GM23338 (cell line): ENCODE measurements around the gene SDHB. TPM values are rescaled to one million over a fixed set of nuclear protein-coding genes. Genes with fewer than 3 reads are reported as not detected.

Experiments used
- ATAC-seq: fragments of 200-7000 bp; cut with Tn5 transposase; 3 replicates; pipeline ENCODE4 v1.9.1; 2020
- DNase-seq: peaks from one replicate; pipeline ENCODE4 v3.0.0-alpha.2; 2015; ENCODE audit warnings: low spot score
- H2AFZ ChIP-seq: fragments of 200-600 bp; sonication (generic); 2 replicates; pipeline ENCODE4 v1.8.0; 2016; ENCODE audit warnings: antibody characterized with exemption, mild to moderate bottlenecking, moderate library complexity
- H3F3A ChIP-seq: fragments of 200-600 bp; sonication (generic); replicated peaks from 2 replicates; pipeline ENCODE4 v1.8.0; 2017; ENCODE audit warnings: antibody characterized with exemption, mixed run types, low read depth
- H3K27ac ChIP-seq: fragments of 200-600 bp; sonication (generic); 2 replicates; pipeline ENCODE4 v1.6.1; 2016; ENCODE audit warnings: low read depth
- H3K27me3 ChIP-seq: fragments of 200-600 bp; sonication (generic); 2 replicates; pipeline ENCODE4 v1.8.0; 2016; ENCODE audit warnings: mild to moderate bottlenecking, mixed run types, moderate library complexity; ENCODE audit not compliant: insufficient read depth
- H3K36me3 ChIP-seq: fragments of 200-600 bp; sonication (generic); 2 replicates; pipeline ENCODE4 v1.8.0; 2016; ENCODE audit warnings: mild to moderate bottlenecking; ENCODE audit not compliant: insufficient read depth
- H3K4me1 ChIP-seq: fragments of 200-600 bp; sonication (generic); 2 replicates; pipeline ENCODE4 v1.8.0; 2016; ENCODE audit warnings: mild to moderate bottlenecking, moderate library complexity; ENCODE audit not compliant: insufficient read depth
- H3K4me2 ChIP-seq: fragments of 200-600 bp; sonication (generic); 2 replicates; pipeline ENCODE4 v1.7.1; 2017; ENCODE audit warnings: mixed run types
- H3K4me3 ChIP-seq: fragments of 200-600 bp; sonication (generic); 2 replicates; pipeline ENCODE4 v1.6.1; 2016; ENCODE audit warnings: mixed run types
- H3K79me2 ChIP-seq: fragments of 200-600 bp; sonication (generic); replicated peaks from 2 replicates; pipeline ENCODE4 v1.8.0; 2017; ENCODE audit warnings: mild to moderate bottlenecking; ENCODE audit not compliant: insufficient read depth
- H3K9me2 ChIP-seq: fragments of 200-600 bp; sonication (generic); 2 replicates; pipeline ENCODE4 v1.8.0; 2017; ENCODE audit not compliant: insufficient read depth
- H4K20me1 ChIP-seq: fragments of 200-600 bp; sonication (generic); replicated peaks from 2 replicates; pipeline ENCODE4 v1.8.0; 2017; ENCODE audit warnings: mild to moderate bottlenecking; ENCODE audit not compliant: insufficient read depth
- H3K27ac Mint-ChIP-seq: 2 replicates; pipeline ENCODE4 v1.8.0; 2020; ENCODE audit warnings: inconsistent platforms, mild to moderate bottlenecking, moderate library complexity, mixed read lengths
- H3K27me3 Mint-ChIP-seq: 3 replicates; pipeline ENCODE4 v1.8.0; 2022; ENCODE audit warnings: low read depth, mild to moderate bottlenecking, moderate library complexity, mixed read lengths, inconsistent platforms; ENCODE audit not compliant: insufficient read depth, poor library complexity
- H3K36me3 Mint-ChIP-seq: 3 replicates; pipeline ENCODE4 v1.8.0; 2021; ENCODE audit warnings: low read depth, mild to moderate bottlenecking, inconsistent platforms, moderate library complexity, mixed read lengths
- H3K4me1 Mint-ChIP-seq: 3 replicates; pipeline ENCODE4 v1.8.0; 2020; ENCODE audit warnings: mild to moderate bottlenecking, inconsistent platforms, mixed read lengths
- H3K4me3 Mint-ChIP-seq: 3 replicates; pipeline ENCODE4 v1.8.0; 2021; ENCODE audit warnings: moderate library complexity, mild to moderate bottlenecking, inconsistent platforms, mixed read lengths
- H3K9me3 Mint-ChIP-seq: 3 replicates; pipeline ENCODE4 v1.8.0; 2020; ENCODE audit warnings: moderate library complexity, mild to moderate bottlenecking, inconsistent platforms, mixed read lengths
- EZH2 ChIP-seq: fragments of 200-600 bp; sonication (generic); IDR thresholded peaks from one replicate; pipeline ENCODE4 v1.8.0; 2017; ENCODE audit warnings: antibody characterized with exemption, mild to moderate bottlenecking, low read depth; ENCODE audit not compliant: unreplicated experiment
- EZH2phosphoT487 ChIP-seq: fragments of 200-600 bp; sonication (generic); IDR thresholded peaks from one replicate; pipeline ENCODE4 v1.8.1; 2018; ENCODE audit warnings: antibody characterized with exemption; ENCODE audit not compliant: unreplicated experiment
- JUNB ChIP-seq: IDR thresholded peaks from one replicate; pipeline ENCODE4 v1.6.1; 2016; ENCODE audit warnings: antibody characterized with exemption; ENCODE audit not compliant: unreplicated experiment
- NANOG ChIP-seq: IDR thresholded peaks from 2 replicates; pipeline ENCODE4 v1.6.1; 2016; ENCODE audit warnings: antibody characterized with exemption, borderline replicate concordance
- POLR2AphosphoS5 ChIP-seq: IDR thresholded peaks from 2 replicates; pipeline ENCODE4 v1.6.1; 2016; ENCODE audit warnings: antibody characterized with exemption, low read depth
- STAT1 ChIP-seq: IDR thresholded peaks from one replicate; pipeline ENCODE4 v1.6.1; 2016; ENCODE audit warnings: antibody characterized with exemption; ENCODE audit not compliant: unreplicated experiment
- ZNF114 ChIP-seq: fragments of 250-450 bp; sonication (Bioruptor Pico); IDR thresholded peaks from 2 replicates; pipeline ENCODE4 v1.5.0; 2020; ENCODE audit warnings: mild to moderate bottlenecking, moderate library complexity
- ZNF331 ChIP-seq: fragments of 250-450 bp; sonication (Bioruptor Pico); IDR thresholded peaks from 2 replicates; pipeline ENCODE4 v1.5.0; 2020; ENCODE audit warnings: low read depth, mild to moderate bottlenecking, moderate library complexity
- polyA plus RNA-seq: library from polyadenylated mRNA; unstranded; fragments of >200 nt; fragmentation: Nextera tagmentation; extraction: Ambion mirVana; gene quantifications from 2 replicates; pipeline ENCODE4 v1.2.1, GENCODE V29; 2016
- total RNA-seq: library from RNA; depleted of rRNA; stranded (reverse); fragments of >200 nt; shearing (Covaris generic); gene quantifications from 2 replicates; pipeline ENCODE4 v1.2.3, GENCODE V29; 2014
- TF ChIP-seq, protein P1 (sequence below): IDR thresholded peaks from one replicate; pipeline ENCODE4 v1.6.1; 2018; ENCODE audit warnings: antibody characterized with exemption; ENCODE audit not compliant: unreplicated experiment
- TF ChIP-seq, protein P2 (sequence below): fragments of 250-450 bp; sonication (Bioruptor Pico); IDR thresholded peaks from 2 replicates; pipeline ENCODE4 v1.5.0; 2020; ENCODE audit warnings: mild to moderate bottlenecking, moderate library complexity

The SDHB gene
- total and polyA plus RNA-seq, 2 experiments from 2014 or later, result 72.8 to 112 TPM

DNA sequence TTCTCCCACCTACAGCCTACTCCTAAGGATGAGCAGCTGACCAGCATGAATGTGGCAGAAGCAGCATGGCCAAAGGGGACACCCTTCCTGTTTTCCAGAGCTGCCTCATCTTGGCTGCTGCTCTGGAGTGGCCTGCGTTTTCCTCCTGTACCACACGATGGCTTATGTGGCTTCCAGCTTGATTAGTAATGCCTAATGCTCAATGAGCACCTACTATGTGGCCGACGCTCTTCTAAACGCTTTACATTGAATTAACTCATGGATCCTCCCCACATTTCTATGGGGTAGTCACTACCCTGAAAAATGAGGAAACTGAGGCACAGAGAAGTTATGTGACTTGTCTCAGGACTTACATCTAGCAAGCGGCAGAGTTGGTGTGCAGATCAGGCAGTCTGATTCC lies 18.0 kb upstream of the SDHB start:
- no peaks in the 10 kb centered on the region for H3K27me3 ChIP-seq
- H3K4me1 Mint-ChIP-seq, result peaks cover under 1% of the 10 kb centered on the region; the same call in 1 of the 3 replicates
- no peak overlapping the region for H3K27ac Mint-ChIP-seq
- no peaks in the 10 kb centered on the region for H3F3A ChIP-seq
- H4K20me1 ChIP-seq, result no peaks in the 10 kb centered on the region
- DNase-seq (no peak), ATAC-seq (no peak)
- H3K4me3 ChIP-seq, result no peak overlapping the region
- TF ChIP-seq, protein P1, sequence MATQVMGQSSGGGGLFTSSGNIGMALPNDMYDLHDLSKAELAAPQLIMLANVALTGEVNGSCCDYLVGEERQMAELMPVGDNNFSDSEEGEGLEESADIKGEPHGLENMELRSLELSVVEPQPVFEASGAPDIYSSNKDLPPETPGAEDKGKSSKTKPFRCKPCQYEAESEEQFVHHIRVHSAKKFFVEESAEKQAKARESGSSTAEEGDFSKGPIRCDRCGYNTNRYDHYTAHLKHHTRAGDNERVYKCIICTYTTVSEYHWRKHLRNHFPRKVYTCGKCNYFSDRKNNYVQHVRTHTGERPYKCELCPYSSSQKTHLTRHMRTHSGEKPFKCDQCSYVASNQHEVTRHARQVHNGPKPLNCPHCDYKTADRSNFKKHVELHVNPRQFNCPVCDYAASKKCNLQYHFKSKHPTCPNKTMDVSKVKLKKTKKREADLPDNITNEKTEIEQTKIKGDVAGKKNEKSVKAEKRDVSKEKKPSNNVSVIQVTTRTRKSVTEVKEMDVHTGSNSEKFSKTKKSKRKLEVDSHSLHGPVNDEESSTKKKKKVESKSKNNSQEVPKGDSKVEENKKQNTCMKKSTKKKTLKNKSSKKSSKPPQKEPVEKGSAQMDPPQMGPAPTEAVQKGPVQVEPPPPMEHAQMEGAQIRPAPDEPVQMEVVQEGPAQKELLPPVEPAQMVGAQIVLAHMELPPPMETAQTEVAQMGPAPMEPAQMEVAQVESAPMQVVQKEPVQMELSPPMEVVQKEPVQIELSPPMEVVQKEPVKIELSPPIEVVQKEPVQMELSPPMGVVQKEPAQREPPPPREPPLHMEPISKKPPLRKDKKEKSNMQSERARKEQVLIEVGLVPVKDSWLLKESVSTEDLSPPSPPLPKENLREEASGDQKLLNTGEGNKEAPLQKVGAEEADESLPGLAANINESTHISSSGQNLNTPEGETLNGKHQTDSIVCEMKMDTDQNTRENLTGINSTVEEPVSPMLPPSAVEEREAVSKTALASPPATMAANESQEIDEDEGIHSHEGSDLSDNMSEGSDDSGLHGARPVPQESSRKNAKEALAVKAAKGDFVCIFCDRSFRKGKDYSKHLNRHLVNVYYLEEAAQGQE, result no peak
- TF ChIP-seq JUNB (no peak), ZNF114 (no peak), ZNF331 (CRISPR knock-in tag) (no peak), EZH2phosphoT487 (no peak), POLR2AphosphoS5 (no peak), STAT1 (no peak), NANOG (no peak), EZH2 (no peak)
- TF ChIP-seq, protein P2, sequence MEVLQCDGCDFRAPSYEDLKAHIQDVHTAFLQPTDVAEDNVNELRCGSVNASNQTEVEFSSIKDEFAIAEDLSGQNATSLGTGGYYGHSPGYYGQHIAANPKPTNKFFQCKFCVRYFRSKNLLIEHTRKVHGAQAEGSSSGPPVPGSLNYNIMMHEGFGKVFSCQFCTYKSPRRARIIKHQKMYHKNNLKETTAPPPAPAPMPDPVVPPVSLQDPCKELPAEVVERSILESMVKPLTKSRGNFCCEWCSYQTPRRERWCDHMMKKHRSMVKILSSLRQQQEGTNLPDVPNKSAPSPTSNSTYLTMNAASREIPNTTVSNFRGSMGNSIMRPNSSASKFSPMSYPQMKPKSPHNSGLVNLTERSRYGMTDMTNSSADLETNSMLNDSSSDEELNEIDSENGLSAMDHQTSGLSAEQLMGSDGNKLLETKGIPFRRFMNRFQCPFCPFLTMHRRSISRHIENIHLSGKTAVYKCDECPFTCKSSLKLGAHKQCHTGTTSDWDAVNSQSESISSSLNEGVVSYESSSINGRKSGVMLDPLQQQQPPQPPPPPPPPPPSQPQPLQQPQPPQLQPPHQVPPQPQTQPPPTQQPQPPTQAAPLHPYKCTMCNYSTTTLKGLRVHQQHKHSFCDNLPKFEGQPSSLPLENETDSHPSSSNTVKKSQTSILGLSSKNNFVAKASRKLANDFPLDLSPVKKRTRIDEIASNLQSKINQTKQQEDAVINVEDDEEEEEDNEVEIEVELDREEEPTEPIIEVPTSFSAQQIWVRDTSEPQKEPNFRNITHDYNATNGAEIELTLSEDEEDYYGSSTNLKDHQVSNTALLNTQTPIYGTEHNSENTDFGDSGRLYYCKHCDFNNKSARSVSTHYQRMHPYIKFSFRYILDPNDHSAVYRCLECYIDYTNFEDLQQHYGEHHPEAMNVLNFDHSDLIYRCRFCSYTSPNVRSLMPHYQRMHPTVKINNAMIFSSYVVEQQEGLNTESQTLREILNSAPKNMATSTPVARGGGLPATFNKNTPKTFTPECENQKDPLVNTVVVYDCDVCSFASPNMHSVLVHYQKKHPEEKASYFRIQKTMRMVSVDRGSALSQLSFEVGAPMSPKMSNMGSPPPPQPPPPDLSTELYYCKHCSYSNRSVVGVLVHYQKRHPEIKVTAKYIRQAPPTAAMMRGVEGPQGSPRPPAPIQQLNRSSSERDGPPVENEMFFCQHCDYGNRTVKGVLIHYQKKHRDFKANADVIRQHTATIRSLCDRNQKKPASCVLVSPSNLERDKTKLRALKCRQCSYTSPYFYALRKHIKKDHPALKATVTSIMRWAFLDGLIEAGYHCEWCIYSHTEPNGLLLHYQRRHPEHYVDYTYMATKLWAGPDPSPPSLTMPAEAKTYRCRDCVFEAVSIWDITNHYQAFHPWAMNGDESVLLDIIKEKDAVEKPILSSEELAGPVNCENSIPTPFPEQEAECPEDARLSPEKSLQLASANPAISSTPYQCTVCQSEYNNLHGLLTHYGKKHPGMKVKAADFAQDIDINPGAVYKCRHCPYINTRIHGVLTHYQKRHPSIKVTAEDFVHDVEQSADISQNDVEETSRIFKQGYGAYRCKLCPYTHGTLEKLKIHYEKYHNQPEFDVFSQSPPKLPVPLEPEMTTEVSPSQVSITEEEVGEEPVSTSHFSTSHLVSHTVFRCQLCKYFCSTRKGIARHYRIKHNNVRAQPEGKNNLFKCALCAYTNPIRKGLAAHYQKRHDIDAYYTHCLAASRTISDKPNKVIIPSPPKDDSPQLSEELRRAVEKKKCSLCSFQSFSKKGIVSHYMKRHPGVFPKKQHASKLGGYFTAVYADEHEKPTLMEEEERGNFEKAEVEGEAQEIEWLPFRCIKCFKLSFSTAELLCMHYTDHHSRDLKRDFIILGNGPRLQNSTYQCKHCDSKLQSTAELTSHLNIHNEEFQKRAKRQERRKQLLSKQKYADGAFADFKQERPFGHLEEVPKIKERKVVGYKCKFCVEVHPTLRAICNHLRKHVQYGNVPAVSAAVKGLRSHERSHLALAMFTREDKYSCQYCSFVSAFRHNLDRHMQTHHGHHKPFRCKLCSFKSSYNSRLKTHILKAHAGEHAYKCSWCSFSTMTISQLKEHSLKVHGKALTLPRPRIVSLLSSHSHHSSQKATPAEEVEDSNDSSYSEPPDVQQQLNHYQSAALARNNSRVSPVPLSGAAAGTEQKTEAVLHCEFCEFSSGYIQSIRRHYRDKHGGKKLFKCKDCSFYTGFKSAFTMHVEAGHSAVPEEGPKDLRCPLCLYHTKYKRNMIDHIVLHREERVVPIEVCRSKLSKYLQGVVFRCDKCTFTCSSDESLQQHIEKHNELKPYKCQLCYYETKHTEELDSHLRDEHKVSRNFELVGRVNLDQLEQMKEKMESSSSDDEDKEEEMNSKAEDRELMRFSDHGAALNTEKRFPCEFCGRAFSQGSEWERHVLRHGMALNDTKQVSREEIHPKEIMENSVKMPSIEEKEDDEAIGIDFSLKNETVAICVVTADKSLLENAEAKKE (CRISPR knock-in tag), result no peak
- H3K9me2 ChIP-seq, result no peaks in the 10 kb centered on the region
- no peaks in the 10 kb centered on the region for H3K4me1 ChIP-seq
- no peak overlapping the region for H3K27ac ChIP-seq
- no peaks in the 10 kb centered on the region for H3K36me3 Mint-ChIP-seq
- no peak overlapping the region for H2AFZ ChIP-seq
- no peak overlapping the region for H3K4me2 ChIP-seq
- no peaks in the 10 kb centered on the region for H3K36me3 ChIP-seq
- no peaks in the 10 kb centered on the region for H3K9me3 Mint-ChIP-seq
- H3K79me2 ChIP-seq, result no peaks in the 10 kb centered on the region
- no peak overlapping the region for H3K4me3 Mint-ChIP-seq
- peaks cover 9% of the 10 kb centered on the region for H3K27me3 Mint-ChIP-seq
